GM21529 (cell line): Measurements from ENCODE around the gene MSMO1.

ENCODE experiments used
- ATAC-seq: cut with Tn5 transposase; IDR thresholded peaks from one replicate; pipeline ENCODE4 v1.9.1; 2021; ENCODE audit not compliant: unreplicated experiment

The MSMO1 gene

GRCh38 chr4:165359506-165359905 lies 32.0 kb downstream of the MSMO1 start:
- ATAC-seq = no peak

GRCh38 chr4:165360041-165360695 lies 32.7 kb downstream of the MSMO1 start:
- ATAC-seq = no peak

- ATAC-seq = no peak
These were observed 33.7 kb downstream of the MSMO1 start for GRCh38 chr4:165360985-165361670.

GRCh38 chr4:165361810-165362209 lies 34.3 kb downstream of the MSMO1 start:
- no peak for ATAC-seq

- ATAC-seq = no peak
These were observed 37.1 kb downstream of the MSMO1 start for GRCh38 chr4:165364452-165365080.

GRCh38 chr4:165367040-165367439 lies 39.6 kb downstream of the MSMO1 start:
- no peak for ATAC-seq

GRCh38 chr4:165368114-165368513 lies 40.6 kb downstream of the MSMO1 start:
- no peak for ATAC-seq

GRCh38 chr4:165368567-165368966 lies 41.1 kb downstream of the MSMO1 start:
- no peak for ATAC-seq

- no peak for ATAC-seq
These were observed 42.1 kb downstream of the MSMO1 start for GRCh38 chr4:165369522-165369921.

GRCh38 chr4:165370530-165370929 lies 43.1 kb downstream of the MSMO1 start:
- ATAC-seq = no peak

GRCh38 chr4:165375465-165375864 lies 48.0 kb downstream of the MSMO1 start:
- no peak for ATAC-seq

- no peak for ATAC-seq
These were observed 50.9 kb downstream of the MSMO1 start for GRCh38 chr4:165378398-165378744.

GRCh38 chr4:165378745-165379677 lies 51.5 kb downstream of the MSMO1 start, which contains the start of gene CPE:
Gene CPE, plus strand, starts transcription at chr4:165379008. Its CDS starts 214 bp downstream, at chr4:165379222.
- peak; percentile 92 for ATAC-seq

GRCh38 chr4:165379678-165380064 lies 52.2 kb downstream of the MSMO1 start:
- no peak for ATAC-seq

- ATAC-seq = no peak
These were observed 53.3 kb downstream of the MSMO1 start for GRCh38 chr4:165380805-165381204.

- no peak for ATAC-seq
These were observed 54.4 kb downstream of the MSMO1 start for GRCh38 chr4:165381821-165382373.

- ATAC-seq = no peak
These were observed 55.2 kb downstream of the MSMO1 start for GRCh38 chr4:165382640-165383039.

- ATAC-seq = no peak
These were observed 56.2 kb downstream of the MSMO1 start for GRCh38 chr4:165383591-165384073.

- ATAC-seq = no peak
These were observed 56.7 kb downstream of the MSMO1 start for GRCh38 chr4:165384186-165384585.

- ATAC-seq = no peak
These were observed 57.1 kb downstream of the MSMO1 start for GRCh38 chr4:165384598-165384997.

- ATAC-seq = no peak
These were observed 57.7 kb downstream of the MSMO1 start for GRCh38 chr4:165385126-165385525.
